ENCODE data around the gene SYNGAP1. TPM values are rescaled to one million over a fixed set of nuclear protein-coding genes. Genes with fewer than 3 reads are reported as not detected.

Gene SYNGAP1
- total RNA-seq, 1 donor from 2014 or later = 3.3 TPM

DNA sequence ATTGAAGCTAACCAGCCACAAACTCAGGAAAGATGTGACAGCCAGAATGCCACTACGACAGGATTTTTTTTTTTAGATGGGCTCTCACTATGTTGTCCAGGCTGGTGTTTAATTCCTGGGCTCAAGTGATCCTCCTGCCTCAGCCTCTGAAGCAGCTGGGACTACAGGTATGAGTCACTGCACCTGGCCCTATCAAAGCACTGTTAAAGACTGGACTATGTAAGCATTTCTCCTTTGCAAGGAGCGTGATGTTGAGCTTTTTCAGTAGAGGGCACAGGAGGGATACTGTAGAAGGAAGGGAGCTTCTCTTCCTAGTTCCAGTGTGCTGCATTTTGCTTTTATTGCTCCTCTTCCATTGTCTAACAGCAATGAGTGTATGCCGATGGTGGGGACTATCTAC, 70.3 kb downstream of the SYNGAP1 start:
- no peak for DNase-seq (ENCODE audit: low read depth)
- TF ChIP-seq, protein P1, sequence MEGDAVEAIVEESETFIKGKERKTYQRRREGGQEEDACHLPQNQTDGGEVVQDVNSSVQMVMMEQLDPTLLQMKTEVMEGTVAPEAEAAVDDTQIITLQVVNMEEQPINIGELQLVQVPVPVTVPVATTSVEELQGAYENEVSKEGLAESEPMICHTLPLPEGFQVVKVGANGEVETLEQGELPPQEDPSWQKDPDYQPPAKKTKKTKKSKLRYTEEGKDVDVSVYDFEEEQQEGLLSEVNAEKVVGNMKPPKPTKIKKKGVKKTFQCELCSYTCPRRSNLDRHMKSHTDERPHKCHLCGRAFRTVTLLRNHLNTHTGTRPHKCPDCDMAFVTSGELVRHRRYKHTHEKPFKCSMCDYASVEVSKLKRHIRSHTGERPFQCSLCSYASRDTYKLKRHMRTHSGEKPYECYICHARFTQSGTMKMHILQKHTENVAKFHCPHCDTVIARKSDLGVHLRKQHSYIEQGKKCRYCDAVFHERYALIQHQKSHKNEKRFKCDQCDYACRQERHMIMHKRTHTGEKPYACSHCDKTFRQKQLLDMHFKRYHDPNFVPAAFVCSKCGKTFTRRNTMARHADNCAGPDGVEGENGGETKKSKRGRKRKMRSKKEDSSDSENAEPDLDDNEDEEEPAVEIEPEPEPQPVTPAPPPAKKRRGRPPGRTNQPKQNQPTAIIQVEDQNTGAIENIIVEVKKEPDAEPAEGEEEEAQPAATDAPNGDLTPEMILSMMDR (IDR thresholded peaks at IDR 0.05; ENCODE audit: insufficient read depth, low read length, poor library complexity, severe bottlenecking) = no peak
- Histone ChIP-seq H3K27me3 (ENCODE audit: control insufficient read depth, insufficient read depth, low read length) (no peaks in the 10 kb centered on the region), H3K4me3 (ENCODE audit: low read depth, low read length) (no peak overlapping the region), H3K36me3 (ENCODE audit: control insufficient read depth, insufficient read depth, low read length) (no peaks in the 10 kb centered on the region)

DNA sequence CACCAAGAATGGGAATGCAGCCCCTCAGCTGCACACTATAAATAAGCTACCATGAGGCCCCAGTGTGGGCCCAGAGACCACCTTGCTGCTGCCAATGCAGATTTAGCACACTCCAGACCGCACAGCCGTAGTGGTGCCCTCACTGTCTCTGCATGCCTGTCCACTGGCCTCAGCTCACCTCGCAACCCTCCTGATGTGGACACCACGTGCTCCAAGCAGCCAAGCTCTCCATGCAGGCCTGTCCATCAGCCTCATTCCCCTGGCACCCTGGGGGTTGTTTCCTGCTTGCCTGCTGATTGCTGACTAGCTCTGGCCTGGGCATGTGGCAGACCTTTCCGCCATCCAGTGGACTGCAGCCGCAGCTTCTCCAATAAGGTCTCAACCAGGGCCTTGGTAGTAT, 70.8 kb downstream of the SYNGAP1 start:
- Histone ChIP-seq H3K4me3 (ENCODE audit: low read depth, low read length) (no peak overlapping the region), H3K36me3 (ENCODE audit: control insufficient read depth, insufficient read depth, low read length) (no peaks in the 10 kb centered on the region), H3K27me3 (ENCODE audit: control insufficient read depth, insufficient read depth, low read length) (no peaks in the 10 kb centered on the region)
- TF ChIP-seq, protein P1 (IDR thresholded peaks at IDR 0.05; ENCODE audit: insufficient read depth, low read length, poor library complexity, severe bottlenecking) = no peak
- no peak for DNase-seq (ENCODE audit: low read depth)

DNA sequence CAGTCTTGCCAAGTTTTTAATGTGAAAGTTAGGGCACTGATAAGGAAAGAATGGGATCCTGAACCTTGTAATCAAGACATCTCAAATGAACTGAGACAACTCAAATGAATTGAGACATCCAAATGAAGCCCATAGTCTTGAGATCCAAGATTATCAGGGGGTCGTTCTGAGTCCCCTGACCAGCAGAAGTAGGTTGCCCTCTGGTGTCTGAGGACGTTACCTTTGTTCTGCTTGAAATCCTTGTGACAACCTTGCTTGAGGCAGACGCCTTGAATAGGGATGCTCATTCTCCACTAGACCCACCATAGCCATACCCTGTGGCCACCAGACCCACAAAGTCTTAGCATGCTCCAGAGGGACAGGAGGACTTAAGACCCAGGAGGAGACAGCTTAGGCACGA, 72.2 kb downstream of the SYNGAP1 start:
- no peaks in the 10 kb centered on the region for H3K27me3 ChIP-seq (ENCODE audit: control insufficient read depth, insufficient read depth, low read length)
- H3K4me3 ChIP-seq (ENCODE audit: low read depth, low read length) = no peak overlapping the region
- TF ChIP-seq, protein P1 (IDR thresholded peaks at IDR 0.05; ENCODE audit: insufficient read depth, low read length, poor library complexity, severe bottlenecking) = no peak
- no peak for DNase-seq (ENCODE audit: low read depth)
- H3K36me3 ChIP-seq (ENCODE audit: control insufficient read depth, insufficient read depth, low read length) = no peaks in the 10 kb centered on the region

DNA sequence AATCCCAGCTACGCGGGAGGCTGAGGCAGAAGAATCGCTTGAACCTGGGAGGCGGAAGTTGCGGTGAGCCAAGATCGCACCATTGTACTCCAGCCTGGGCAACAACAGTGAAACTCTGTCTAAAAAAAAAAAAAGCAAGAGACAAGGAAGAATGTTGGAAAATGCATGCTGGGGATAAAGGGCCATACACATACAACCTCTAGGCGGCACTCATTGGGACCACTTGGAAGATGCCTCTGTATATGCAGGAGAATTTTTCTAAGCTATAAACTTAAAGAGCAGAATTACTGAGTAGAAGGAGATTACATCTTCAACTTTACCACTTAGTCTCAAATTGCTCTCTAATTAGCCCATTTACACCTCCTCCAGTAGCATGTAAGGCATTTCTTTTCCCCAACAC, 77.3 kb downstream of the SYNGAP1 start:
- Histone ChIP-seq H3K36me3 (ENCODE audit: control insufficient read depth, insufficient read depth, low read length) (no peaks in the 10 kb centered on the region), H3K4me3 (ENCODE audit: low read depth, low read length) (no peak overlapping the region)

GRCh38 chr6:33502486-33502885, 82.6 kb downstream of the SYNGAP1 start:
- DNase-seq (ENCODE audit: low read depth) = no peak
- TF ChIP-seq, protein P1 (IDR thresholded peaks at IDR 0.05; ENCODE audit: insufficient read depth, low read length, poor library complexity, severe bottlenecking) = no peak
- peaks cover 4% of the 10 kb centered on the region for H3K27me3 ChIP-seq (ENCODE audit: control insufficient read depth, insufficient read depth, low read length)
- H3K4me3 ChIP-seq (ENCODE audit: low read depth, low read length) = no peak overlapping the region
- no peaks in the 10 kb centered on the region for H3K36me3 ChIP-seq (ENCODE audit: control insufficient read depth, insufficient read depth, low read length)

More for the DNA sequence above, 77.3 kb downstream of the SYNGAP1 start:
- no peak for DNase-seq (ENCODE audit: low read depth)
- peaks cover 4% of the 10 kb centered on the region for H3K27me3 ChIP-seq (ENCODE audit: control insufficient read depth, insufficient read depth, low read length)
- TF ChIP-seq, protein P1 (IDR thresholded peaks at IDR 0.05; ENCODE audit: insufficient read depth, low read length, poor library complexity, severe bottlenecking) = no peak

DNA sequence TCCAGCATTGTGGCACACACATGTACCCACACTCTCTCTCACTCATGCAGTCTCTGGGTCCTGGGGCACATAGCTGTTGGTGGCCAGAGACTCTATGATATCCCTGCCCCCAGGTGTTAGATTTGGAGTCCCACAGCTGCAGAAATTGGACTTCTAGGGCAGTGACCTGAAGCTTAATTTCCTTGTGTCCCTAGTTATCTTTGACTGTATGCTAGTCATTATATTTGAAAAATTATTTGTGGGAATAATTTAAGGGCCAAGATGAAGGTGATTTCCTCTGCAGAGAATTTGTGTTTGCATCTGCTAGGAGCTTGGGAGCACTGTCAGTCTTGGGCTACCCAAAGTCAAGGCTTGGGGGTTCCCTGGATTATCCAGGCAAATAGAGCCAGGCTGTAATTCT, 84.6 kb downstream of the SYNGAP1 start:
- Histone ChIP-seq H3K4me3 (ENCODE audit: low read depth, low read length) (no peak overlapping the region), H3K27me3 (ENCODE audit: control insufficient read depth, insufficient read depth, low read length) (peaks cover 2% of the 10 kb centered on the region), H3K36me3 (ENCODE audit: control insufficient read depth, insufficient read depth, low read length) (no peaks in the 10 kb centered on the region)
- TF ChIP-seq, protein P1 (IDR thresholded peaks at IDR 0.05; ENCODE audit: insufficient read depth, low read length, poor library complexity, severe bottlenecking) = no peak
- no peak for DNase-seq (ENCODE audit: low read depth)
